HEK293 (cell line): ENCODE results near the gene RAN.

Experiments used
- CTCF ChIA-PET: fragments of 350-600 bp; formaldehyde crosslinking; extraction: SDS; loops from one replicate; lab custom pipeline; 2021; ENCODE audit warnings: antibody characterized with exemption; lab: Yijun Ruan, JAX
- POLR2A ChIA-PET: fragments of 300-600 bp; formaldehyde crosslinking; extraction: SDS; loops from one replicate; lab custom pipeline; 2020; ENCODE audit warnings: antibody characterized with exemption, inconsistent platforms; lab: Yijun Ruan, JAX
- H3K27ac ChIP-seq: fragments of 200-500 bp; sonication (Bioruptor generic); 2 replicates; pipeline ENCODE4 v1.5.1; 2014; ENCODE audit warnings: low read depth, low read length, control low read depth, inconsistent platforms; ENCODE audit errors: extremely low read depth
- H3K36me3 ChIP-seq, 2 experiments: fragments of 200-500 bp in 1 of 2; sonication (Bioruptor generic) in 1 of 2; 1 replicate in 1 of 2; 2 replicates in 1 of 2; pipeline ENCODE4 v1.5.1; 2014 to 2017; ENCODE audit warnings: inconsistent platforms in 2 of 2, low read length in 2 of 2; ENCODE audit not compliant: control insufficient read depth in 2 of 2, insufficient read depth in 1 of 2
- H3K4me1 ChIP-seq: fragments of 200-500 bp; sonication (Bioruptor generic); 2 replicates; pipeline ENCODE4 v1.5.1; 2014; ENCODE audit warnings: mild to moderate bottlenecking, low read length, inconsistent platforms; ENCODE audit not compliant: control insufficient read depth, insufficient read depth
- H3K4me3 ChIP-seq: 2 replicates; pipeline ENCODE4 v1.5.1; 2011; ENCODE audit warnings: low read depth, mild to moderate bottlenecking, control low read depth, low read length, moderate library complexity
- H3K9me3 ChIP-seq: fragments of 200-500 bp; sonication (Bioruptor generic); 2 replicates; pipeline ENCODE4 v1.5.1; 2014; ENCODE audit warnings: low read depth, low read length, inconsistent platforms; ENCODE audit not compliant: control insufficient read depth, insufficient read depth
- GLIS1 ChIP-seq: fragments of 450-650 bp; formaldehyde crosslinking; IDR thresholded peaks from 2 replicates; pipeline ENCODE4 v1.5.1; 2016; ENCODE audit warnings: missing biosample characterization, missing genetic modification characterization
- KLF1 ChIP-seq: fragments of 450-650 bp; formaldehyde crosslinking; IDR thresholded peaks from 2 replicates; pipeline ENCODE4 v1.5.1; 2016; ENCODE audit warnings: missing biosample characterization, missing genetic modification characterization
- KLF8 ChIP-seq: fragments of 450-650 bp; formaldehyde crosslinking; IDR thresholded peaks from 2 replicates; pipeline ENCODE4 v1.5.1; 2016; ENCODE audit warnings: missing biosample characterization, missing genetic modification characterization
- REPIN1 ChIP-seq: fragments of 450-650 bp; formaldehyde crosslinking; IDR thresholded peaks from 2 replicates; pipeline ENCODE4 v1.5.1; 2017; ENCODE audit warnings: missing biosample characterization, missing genetic modification characterization, low read depth
- SCRT2 ChIP-seq: fragments of 450-650 bp; formaldehyde crosslinking; IDR thresholded peaks from 2 replicates; pipeline ENCODE4 v1.5.1; 2016; ENCODE audit warnings: missing biosample characterization, missing genetic modification characterization
- SP2 ChIP-seq: fragments of 450-650 bp; formaldehyde crosslinking; IDR thresholded peaks from 2 replicates; pipeline ENCODE4 v1.5.1; 2016; ENCODE audit warnings: missing biosample characterization, missing genetic modification characterization
- SP3 ChIP-seq: fragments of 450-650 bp; formaldehyde crosslinking; IDR thresholded peaks from 2 replicates; pipeline ENCODE4 v1.5.1; 2016; ENCODE audit warnings: missing biosample characterization, missing genetic modification characterization
- ZBTB20 ChIP-seq: fragments of 450-650 bp; formaldehyde crosslinking; IDR thresholded peaks from 2 replicates; pipeline ENCODE4 v1.5.1; 2016; ENCODE audit warnings: missing biosample characterization, missing genetic modification characterization
- ZNF335 ChIP-seq: fragments of 450-650 bp; formaldehyde crosslinking; conservative IDR thresholded peaks from 2 replicates; pipeline ENCODE4 v1.5.1; 2016; ENCODE audit warnings: missing biosample characterization, missing genetic modification characterization
- ZNF354C ChIP-seq: fragments of 450-650 bp; formaldehyde crosslinking; IDR thresholded peaks from 2 replicates; pipeline ENCODE4 v1.5.1; 2016; ENCODE audit warnings: missing biosample characterization, missing genetic modification characterization, low read depth, borderline replicate concordance
- ZNF473 ChIP-seq: fragments of 450-650 bp; formaldehyde crosslinking; IDR thresholded peaks from 2 replicates; pipeline ENCODE4 v1.5.1; 2017; ENCODE audit warnings: missing biosample characterization, missing genetic modification characterization
- ZNF561 ChIP-seq: fragments of 450-650 bp; IDR thresholded peaks from 2 replicates; pipeline ENCODE4 v1.5.1; 2018; ENCODE audit warnings: missing biosample characterization, missing genetic modification characterization, borderline replicate concordance
- ZNF600 ChIP-seq: fragments of 450-650 bp; formaldehyde crosslinking; IDR thresholded peaks from 2 replicates; pipeline ENCODE4 v1.5.1; 2016; ENCODE audit warnings: missing biosample characterization, missing genetic modification characterization
- ZXDB ChIP-seq: fragments of 450-650 bp; formaldehyde crosslinking; IDR thresholded peaks from 2 replicates; pipeline ENCODE4 v1.5.1; 2016; ENCODE audit warnings: missing biosample characterization, missing genetic modification characterization
- TF ChIP-seq, protein P1 (sequence below): fragments of 450-650 bp; formaldehyde crosslinking; IDR thresholded peaks from 2 replicates; pipeline ENCODE4 v1.5.1; 2016; ENCODE audit warnings: missing biosample characterization, missing genetic modification characterization
- TF ChIP-seq, protein P2 (sequence below): fragments of 450-650 bp; formaldehyde crosslinking; IDR thresholded peaks from 2 replicates; pipeline ENCODE4 v1.5.1; 2017; ENCODE audit warnings: missing biosample characterization, missing genetic modification characterization
- TF ChIP-seq, protein P3 (sequence below): fragments of 450-650 bp; IDR thresholded peaks from 2 replicates; pipeline ENCODE4 v1.5.1; 2018; ENCODE audit warnings: missing biosample characterization, missing genetic modification characterization
- TF ChIP-seq, protein P4 (sequence below): fragments of 450-650 bp; formaldehyde crosslinking; IDR thresholded peaks from 2 replicates; pipeline ENCODE4 v1.5.1; 2016; ENCODE audit warnings: missing biosample characterization, missing genetic modification characterization
- TF ChIP-seq, protein P5 (sequence below): fragments of 450-650 bp; formaldehyde crosslinking; IDR thresholded peaks from 2 replicates; pipeline ENCODE4 v1.5.1; 2016; ENCODE audit warnings: missing biosample characterization, missing genetic modification characterization
- TF ChIP-seq, protein P6 (sequence below): fragments of 450-650 bp; formaldehyde crosslinking; IDR thresholded peaks from 2 replicates; pipeline ENCODE4 v1.5.1; 2016; ENCODE audit warnings: missing biosample characterization, missing genetic modification characterization

Gene RAN

DNA sequence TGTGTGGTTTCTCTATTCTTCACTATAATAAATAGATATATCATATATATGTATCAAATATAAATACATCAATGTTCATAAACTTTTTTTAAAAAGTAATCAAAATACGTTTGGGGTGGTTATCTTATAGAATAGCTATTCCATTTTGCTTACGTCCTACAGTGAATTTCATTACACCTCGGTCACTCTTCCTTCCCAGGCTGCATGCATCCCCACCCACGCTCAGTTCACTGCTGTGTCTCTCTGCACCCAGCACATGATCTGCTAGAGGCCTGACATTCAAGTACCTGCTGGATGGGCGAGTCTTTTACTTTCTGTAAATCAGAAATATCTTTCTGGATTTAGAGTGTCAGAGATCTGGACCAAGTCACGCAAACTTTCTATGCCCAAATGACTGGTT is 36.4 kb upstream of the RAN start:
- Histone ChIP-seq H3K36me3 (no peaks in the 10 kb centered on the region; a peak in 1 of 3 replicates), H3K27ac (no peak overlapping the region), H3K4me1 (peaks cover 4% of the 10 kb centered on the region), H3K4me3 (no peak overlapping the region), H3K9me3 (no peaks in the 10 kb centered on the region)
- POLR2A ChIA-PET, result no interaction called here
- CTCF ChIA-PET, result interaction anchor here (4.4 kb wide), 1 partner anchor 9 kb away, joined by 30 read pairs; no protein-coding TSS in a partner anchor
- TF ChIP-seq, protein P1, sequence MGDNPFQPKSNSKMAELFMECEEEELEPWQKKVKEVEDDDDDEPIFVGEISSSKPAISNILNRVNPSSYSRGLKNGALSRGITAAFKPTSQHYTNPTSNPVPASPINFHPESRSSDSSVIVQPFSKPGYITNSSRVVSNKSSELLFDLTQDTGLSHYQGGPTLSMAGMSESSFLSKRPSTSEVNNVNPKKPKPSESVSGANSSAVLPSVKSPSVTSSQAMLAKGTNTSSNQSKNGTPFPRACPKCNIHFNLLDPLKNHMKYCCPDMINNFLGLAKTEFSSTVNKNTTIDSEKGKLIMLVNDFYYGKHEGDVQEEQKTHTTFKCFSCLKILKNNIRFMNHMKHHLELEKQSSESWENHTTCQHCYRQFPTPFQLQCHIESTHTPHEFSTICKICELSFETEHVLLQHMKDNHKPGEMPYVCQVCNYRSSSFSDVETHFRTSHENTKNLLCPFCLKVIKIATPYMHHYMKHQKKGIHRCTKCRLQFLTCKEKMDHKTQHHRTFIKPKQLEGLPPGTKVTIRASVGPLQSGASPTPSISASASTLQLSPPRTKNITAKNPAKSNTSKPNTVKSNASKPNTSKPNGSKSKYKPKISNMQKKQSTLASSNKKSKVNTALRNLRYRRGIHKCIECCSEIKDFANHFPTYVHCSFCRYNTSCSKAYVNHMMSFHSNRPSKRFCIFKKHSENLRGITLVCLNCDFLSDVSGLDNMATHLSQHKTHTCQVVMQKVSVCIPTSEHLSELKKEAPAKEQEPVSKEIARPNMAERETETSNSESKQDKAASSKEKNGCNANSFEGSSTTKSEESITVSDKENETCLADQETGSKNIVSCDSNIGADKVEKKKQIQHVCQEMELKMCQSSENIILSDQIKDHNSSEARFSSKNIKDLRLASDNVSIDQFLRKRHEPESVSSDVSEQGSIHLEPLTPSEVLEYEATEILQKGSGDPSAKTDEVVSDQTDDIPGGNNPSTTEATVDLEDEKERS (tag by site-specific recombination), result no peak
- TF ChIP-seq ZNF561 (tag by site-specific recombination) (no peak), ZNF354C (tag by site-specific recombination) (no peak), ZNF473 (tag by site-specific recombination) (no peak)
- TF ChIP-seq, protein P2, sequence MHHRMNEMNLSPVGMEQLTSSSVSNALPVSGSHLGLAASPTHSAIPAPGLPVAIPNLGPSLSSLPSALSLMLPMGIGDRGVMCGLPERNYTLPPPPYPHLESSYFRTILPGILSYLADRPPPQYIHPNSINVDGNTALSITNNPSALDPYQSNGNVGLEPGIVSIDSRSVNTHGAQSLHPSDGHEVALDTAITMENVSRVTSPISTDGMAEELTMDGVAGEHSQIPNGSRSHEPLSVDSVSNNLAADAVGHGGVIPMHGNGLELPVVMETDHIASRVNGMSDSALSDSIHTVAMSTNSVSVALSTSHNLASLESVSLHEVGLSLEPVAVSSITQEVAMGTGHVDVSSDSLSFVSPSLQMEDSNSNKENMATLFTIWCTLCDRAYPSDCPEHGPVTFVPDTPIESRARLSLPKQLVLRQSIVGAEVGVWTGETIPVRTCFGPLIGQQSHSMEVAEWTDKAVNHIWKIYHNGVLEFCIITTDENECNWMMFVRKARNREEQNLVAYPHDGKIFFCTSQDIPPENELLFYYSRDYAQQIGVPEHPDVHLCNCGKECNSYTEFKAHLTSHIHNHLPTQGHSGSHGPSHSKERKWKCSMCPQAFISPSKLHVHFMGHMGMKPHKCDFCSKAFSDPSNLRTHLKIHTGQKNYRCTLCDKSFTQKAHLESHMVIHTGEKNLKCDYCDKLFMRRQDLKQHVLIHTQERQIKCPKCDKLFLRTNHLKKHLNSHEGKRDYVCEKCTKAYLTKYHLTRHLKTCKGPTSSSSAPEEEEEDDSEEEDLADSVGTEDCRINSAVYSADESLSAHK, result no peak
- TF ChIP-seq, protein P3, sequence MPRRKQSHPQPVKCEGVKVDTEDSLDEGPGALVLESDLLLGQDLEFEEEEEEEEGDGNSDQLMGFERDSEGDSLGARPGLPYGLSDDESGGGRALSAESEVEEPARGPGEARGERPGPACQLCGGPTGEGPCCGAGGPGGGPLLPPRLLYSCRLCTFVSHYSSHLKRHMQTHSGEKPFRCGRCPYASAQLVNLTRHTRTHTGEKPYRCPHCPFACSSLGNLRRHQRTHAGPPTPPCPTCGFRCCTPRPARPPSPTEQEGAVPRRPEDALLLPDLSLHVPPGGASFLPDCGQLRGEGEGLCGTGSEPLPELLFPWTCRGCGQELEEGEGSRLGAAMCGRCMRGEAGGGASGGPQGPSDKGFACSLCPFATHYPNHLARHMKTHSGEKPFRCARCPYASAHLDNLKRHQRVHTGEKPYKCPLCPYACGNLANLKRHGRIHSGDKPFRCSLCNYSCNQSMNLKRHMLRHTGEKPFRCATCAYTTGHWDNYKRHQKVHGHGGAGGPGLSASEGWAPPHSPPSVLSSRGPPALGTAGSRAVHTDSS (tag by site-specific recombination), result no peak
- TF ChIP-seq, protein P4, sequence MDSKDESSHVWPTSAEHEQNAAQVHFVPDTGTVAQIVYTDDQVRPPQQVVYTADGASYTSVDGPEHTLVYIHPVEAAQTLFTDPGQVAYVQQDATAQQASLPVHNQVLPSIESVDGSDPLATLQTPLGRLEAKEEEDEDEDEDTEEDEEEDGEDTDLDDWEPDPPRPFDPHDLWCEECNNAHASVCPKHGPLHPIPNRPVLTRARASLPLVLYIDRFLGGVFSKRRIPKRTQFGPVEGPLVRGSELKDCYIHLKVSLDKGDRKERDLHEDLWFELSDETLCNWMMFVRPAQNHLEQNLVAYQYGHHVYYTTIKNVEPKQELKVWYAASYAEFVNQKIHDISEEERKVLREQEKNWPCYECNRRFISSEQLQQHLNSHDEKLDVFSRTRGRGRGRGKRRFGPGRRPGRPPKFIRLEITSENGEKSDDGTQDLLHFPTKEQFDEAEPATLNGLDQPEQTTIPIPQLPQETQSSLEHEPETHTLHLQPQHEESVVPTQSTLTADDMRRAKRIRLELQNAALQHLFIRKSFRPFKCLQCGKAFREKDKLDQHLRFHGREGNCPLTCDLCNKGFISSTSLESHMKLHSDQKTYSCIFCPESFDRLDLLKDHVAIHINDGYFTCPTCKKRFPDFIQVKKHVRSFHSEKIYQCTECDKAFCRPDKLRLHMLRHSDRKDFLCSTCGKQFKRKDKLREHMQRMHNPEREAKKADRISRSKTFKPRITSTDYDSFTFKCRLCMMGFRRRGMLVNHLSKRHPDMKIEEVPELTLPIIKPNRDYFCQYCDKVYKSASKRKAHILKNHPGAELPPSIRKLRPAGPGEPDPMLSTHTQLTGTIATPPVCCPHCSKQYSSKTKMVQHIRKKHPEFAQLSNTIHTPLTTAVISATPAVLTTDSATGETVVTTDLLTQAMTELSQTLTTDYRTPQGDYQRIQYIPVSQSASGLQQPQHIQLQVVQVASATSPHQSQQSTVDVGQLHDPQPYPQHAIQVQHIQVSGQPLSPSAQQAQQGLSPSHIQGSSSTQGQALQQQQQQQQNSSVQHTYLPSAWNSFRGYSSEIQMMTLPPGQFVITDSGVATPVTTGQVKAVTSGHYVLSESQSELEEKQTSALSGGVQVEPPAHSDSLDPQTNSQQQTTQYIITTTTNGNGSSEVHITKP, result no peak

DNA sequence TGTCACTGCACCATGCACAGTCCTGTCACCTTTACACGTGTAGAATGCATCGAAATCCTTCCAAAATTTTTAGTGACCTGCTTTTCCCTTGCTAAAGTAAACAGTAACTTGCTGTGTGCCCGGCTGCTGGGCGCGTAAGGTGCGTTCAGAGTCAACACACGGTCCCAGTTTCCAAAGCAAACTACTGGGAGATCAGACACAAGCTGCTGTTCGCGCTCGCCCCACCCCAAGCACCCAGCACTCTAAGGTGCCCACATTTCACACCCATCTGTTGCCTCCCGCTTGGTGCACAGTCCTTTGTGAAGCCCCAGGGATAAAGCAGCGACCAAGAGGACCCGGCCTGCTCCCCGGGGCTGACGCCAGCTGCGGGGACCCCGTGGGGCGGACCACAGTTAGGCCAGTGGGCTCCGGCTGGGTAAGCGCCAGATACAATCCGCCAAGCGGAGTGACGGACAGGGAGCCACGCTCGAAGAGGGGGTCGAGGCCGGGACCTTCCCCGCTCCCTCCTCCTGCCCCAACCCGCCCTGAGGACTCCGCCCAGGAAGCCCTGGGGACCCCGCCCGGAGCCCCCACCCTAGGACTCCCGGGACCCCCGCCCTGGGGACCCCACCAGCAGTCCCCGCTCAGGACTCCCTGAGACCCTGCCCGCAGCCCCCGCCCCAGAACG is 33.4 kb upstream of the RAN start:
- CTCF ChIA-PET, result interaction anchor here (0.7 to 4.4 kb wide), 2 partner anchors 12 to 19 kb away, joined by 3 to 30 read pairs; no protein-coding TSS in a partner anchor
- peak overlapping the region; percentile 54 for H3K4me3 ChIP-seq
- no peak overlapping the region for H3K27ac ChIP-seq
- no peaks in the 10 kb centered on the region; a peak in 1 of 3 replicates for H3K36me3 ChIP-seq
- POLR2A ChIA-PET, result no interaction called here
- H3K4me1 ChIP-seq, result peaks cover 4% of the 10 kb centered on the region
- H3K9me3 ChIP-seq, result no peaks in the 10 kb centered on the region
- TF ChIP-seq KLF1, result peak; percentile 81
- TF ChIP-seq ZNF600 (tag by site-specific recombination), result 0 out of 2 replicates have a peak, but pooled peaks have one; percentile 15
- peak; percentile 82 for TF ChIP-seq SCRT2 (tag by site-specific recombination)
- 0 out of 2 replicates have a peak, but pooled peaks have one; percentile 35 for TF ChIP-seq ZXDB (tag by site-specific recombination)
- peak; percentile 70; the same call in 1 of the 2 replicates for TF ChIP-seq GLIS1
- TF ChIP-seq, protein P5, sequence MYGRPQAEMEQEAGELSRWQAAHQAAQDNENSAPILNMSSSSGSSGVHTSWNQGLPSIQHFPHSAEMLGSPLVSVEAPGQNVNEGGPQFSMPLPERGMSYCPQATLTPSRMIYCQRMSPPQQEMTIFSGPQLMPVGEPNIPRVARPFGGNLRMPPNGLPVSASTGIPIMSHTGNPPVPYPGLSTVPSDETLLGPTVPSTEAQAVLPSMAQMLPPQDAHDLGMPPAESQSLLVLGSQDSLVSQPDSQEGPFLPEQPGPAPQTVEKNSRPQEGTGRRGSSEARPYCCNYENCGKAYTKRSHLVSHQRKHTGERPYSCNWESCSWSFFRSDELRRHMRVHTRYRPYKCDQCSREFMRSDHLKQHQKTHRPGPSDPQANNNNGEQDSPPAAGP, result peak; percentile 52; the same call in 1 of the 2 replicates
- TF ChIP-seq KLF8 (tag by site-specific recombination), result peak; percentile 54; the same call in 1 of the 2 replicates
- peak; percentile 57 for TF ChIP-seq SP2 (tag by site-specific recombination)
- peak; percentile 88 for TF ChIP-seq ZNF335 (tag by site-specific recombination)
- TF ChIP-seq SP3 (tag by site-specific recombination), result peak; percentile 41
- TF ChIP-seq ZBTB20 (tag by site-specific recombination), result peak; percentile 43; the same call in 1 of the 2 replicates
- TF ChIP-seq, protein P6, sequence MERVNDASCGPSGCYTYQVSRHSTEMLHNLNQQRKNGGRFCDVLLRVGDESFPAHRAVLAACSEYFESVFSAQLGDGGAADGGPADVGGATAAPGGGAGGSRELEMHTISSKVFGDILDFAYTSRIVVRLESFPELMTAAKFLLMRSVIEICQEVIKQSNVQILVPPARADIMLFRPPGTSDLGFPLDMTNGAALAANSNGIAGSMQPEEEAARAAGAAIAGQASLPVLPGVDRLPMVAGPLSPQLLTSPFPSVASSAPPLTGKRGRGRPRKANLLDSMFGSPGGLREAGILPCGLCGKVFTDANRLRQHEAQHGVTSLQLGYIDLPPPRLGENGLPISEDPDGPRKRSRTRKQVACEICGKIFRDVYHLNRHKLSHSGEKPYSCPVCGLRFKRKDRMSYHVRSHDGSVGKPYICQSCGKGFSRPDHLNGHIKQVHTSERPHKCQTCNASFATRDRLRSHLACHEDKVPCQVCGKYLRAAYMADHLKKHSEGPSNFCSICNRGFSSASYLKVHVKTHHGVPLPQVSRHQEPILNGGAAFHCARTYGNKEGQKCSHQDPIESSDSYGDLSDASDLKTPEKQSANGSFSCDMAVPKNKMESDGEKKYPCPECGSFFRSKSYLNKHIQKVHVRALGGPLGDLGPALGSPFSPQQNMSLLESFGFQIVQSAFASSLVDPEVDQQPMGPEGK (tag by site-specific recombination), result peak; percentile 42; the same call in 1 of the 2 replicates
- no peak for TF ChIP-seq REPIN1 (tag by site-specific recombination)
